Prostate gland (tissue), 2 donors: Measurements from ENCODE around the gene CFAP97D1.

Experiments used
- CTCF ChIP-seq, 4 experiments: fragments of 200-600 bp in 2 of 4; fragments of 450-650 bp in 2 of 4; sonication (generic) in 2 of 4; IDR thresholded peaks; 1 replicate in 3 of 4; 2 replicates in 1 of 4; pipeline ENCODE4 v1.5.1; 2016 to 2019; ENCODE audit warnings: antibody characterized with exemption in 4 of 4, mild to moderate bottlenecking in 2 of 4, moderate library complexity in 2 of 4
- POLR2A ChIP-seq: fragments of 450-650 bp; IDR thresholded peaks from one replicate; pipeline ENCODE4 v1.6.1; 2016; ENCODE audit warnings: antibody characterized with exemption, mild to moderate bottlenecking
- POLR2AphosphoS5 ChIP-seq: sonication (generic); formaldehyde crosslinking; IDR thresholded peaks from one replicate; pipeline ENCODE4 v1.6.1; 2017; ENCODE audit warnings: antibody characterized with exemption

- TF ChIP-seq CTCF (IDR thresholded peaks at IDR 0.05) (no peak), POLR2A (no peak), POLR2AphosphoS5 (no peak)
Observed at GRCh38 chr17:43732958-43733357, 47.3 kb upstream of the CFAP97D1 start.
